ENCODE data around the gene HOMER2.

DNA sequence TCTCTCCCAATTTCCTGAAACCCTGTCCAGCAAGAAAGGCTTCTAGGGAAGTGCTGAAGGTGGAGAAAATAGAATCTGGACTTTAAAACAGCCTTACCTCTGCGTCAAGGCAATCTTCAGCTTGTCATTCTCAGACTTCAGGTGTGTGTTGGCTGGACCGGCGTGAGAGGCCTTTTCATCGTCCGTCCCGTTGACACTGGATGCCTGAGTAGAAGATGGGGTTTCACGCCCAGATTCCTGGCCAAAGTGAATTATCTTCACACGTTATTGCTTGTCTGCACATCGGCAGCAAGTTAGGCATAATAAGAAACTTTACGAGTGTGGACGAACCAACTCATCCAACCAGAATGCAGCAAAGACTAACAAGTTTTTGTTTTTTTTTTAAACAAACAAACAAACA is 93.6 kb downstream of the HOMER2 start:
- TF ChIP-seq, protein P1, sequence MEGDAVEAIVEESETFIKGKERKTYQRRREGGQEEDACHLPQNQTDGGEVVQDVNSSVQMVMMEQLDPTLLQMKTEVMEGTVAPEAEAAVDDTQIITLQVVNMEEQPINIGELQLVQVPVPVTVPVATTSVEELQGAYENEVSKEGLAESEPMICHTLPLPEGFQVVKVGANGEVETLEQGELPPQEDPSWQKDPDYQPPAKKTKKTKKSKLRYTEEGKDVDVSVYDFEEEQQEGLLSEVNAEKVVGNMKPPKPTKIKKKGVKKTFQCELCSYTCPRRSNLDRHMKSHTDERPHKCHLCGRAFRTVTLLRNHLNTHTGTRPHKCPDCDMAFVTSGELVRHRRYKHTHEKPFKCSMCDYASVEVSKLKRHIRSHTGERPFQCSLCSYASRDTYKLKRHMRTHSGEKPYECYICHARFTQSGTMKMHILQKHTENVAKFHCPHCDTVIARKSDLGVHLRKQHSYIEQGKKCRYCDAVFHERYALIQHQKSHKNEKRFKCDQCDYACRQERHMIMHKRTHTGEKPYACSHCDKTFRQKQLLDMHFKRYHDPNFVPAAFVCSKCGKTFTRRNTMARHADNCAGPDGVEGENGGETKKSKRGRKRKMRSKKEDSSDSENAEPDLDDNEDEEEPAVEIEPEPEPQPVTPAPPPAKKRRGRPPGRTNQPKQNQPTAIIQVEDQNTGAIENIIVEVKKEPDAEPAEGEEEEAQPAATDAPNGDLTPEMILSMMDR (IDR thresholded peaks at IDR 0.05), result no peak
- no peak for TF ChIP-seq POLR2A (IDR thresholded peaks at IDR 0.05)
